NCI-H446 (cell line): Measurements from ENCODE around the gene KMT2D.

ENCODE experiments used
- DNase-seq, 2 experiments: peaks; one replicate each; lab custom pipeline; 2025; lab: John Stamatoyannopoulos, UW

The KMT2D gene

GRCh38 chr12:49051777-49052438 lies 8.7 kb downstream of the KMT2D start:
- DNase-seq: no peak

- DNase-seq: no peak
These were observed 9.2 kb downstream of the KMT2D start for GRCh38 chr12:49051373-49051764.

GRCh38 chr12:49050507-49051372 lies 9.9 kb downstream of the KMT2D start:
- DNase-seq: no peak

- DNase-seq: no peak
These were observed 10.9 kb downstream of the KMT2D start for GRCh38 chr12:49049566-49050224.

- no peak for DNase-seq
These were observed 11.6 kb downstream of the KMT2D start for GRCh38 chr12:49048953-49049352.

- DNase-seq: no peak
These were observed 14.3 kb downstream of the KMT2D start for GRCh38 chr12:49046129-49046895.

GRCh38 chr12:49044660-49045059 lies 15.9 kb downstream of the KMT2D start:
- no peak for DNase-seq

- DNase-seq: peak in 1 of 2 experiments; percentile 11
These were observed 16.7 kb downstream of the KMT2D start for GRCh38 chr12:49043856-49044258.

GRCh38 chr12:49043241-49043640 lies 17.4 kb downstream of the KMT2D start:
- no peak for DNase-seq

GRCh38 chr12:49041881-49042484 lies 18.6 kb downstream of the KMT2D start:
- DNase-seq: no peak

- no peak for DNase-seq
These were observed 19.3 kb downstream of the KMT2D start for GRCh38 chr12:49041036-49041880.

- DNase-seq: no peak
These were observed 20.2 kb downstream of the KMT2D start for GRCh38 chr12:49040364-49040855.

GRCh38 chr12:49039421-49040363 lies 20.9 kb downstream of the KMT2D start:
- DNase-seq: no peak

- no peak for DNase-seq
These were observed 22.2 kb downstream of the KMT2D start for GRCh38 chr12:49038291-49038955.

GRCh38 chr12:49037947-49038237 lies 22.7 kb downstream of the KMT2D start:
- no peak for DNase-seq

GRCh38 chr12:49037111-49037946 lies 23.3 kb downstream of the KMT2D start:
- DNase-seq: no peak

- DNase-seq: no peak
These were observed 24.6 kb downstream of the KMT2D start for GRCh38 chr12:49036029-49036428.

GRCh38 chr12:49034286-49034622 lies 26.3 kb downstream of the KMT2D start:
- DNase-seq: no peak
